Omental fat pad (tissue), 4 donors: ENCODE data around the gene LYPD8. TPM values are rescaled to one million over a fixed set of nuclear protein-coding genes. Genes with fewer than 3 reads are reported as not detected.

Source experiments
- ATAC-seq: fragments of 150-250 bp; one replicate; pipeline ENCODE4 v1.9.1; 2016; ENCODE audit warnings: mild to moderate bottlenecking, moderate library complexity; ENCODE audit not compliant: low FRiP score
- DNase-seq: peaks from one replicate; pipeline ENCODE4 v3.0.0-alpha.2; 2019; ENCODE audit warnings: low spot score
- CTCF ChIP-seq, 3 donors: fragments of 450-650 bp; IDR thresholded peaks; one replicate each; pipeline ENCODE4 v1.5.1; 2016 to 2017; ENCODE audit warnings: antibody characterized with exemption in 3 of 3, mild to moderate bottlenecking in 3 of 3, moderate library complexity in 2 of 3
- total RNA-seq, 4 donors: library from RNA; depleted of rRNA; stranded (reverse); fragments of >200 nt; gene quantifications; one replicate each; pipeline ENCODE4 v1.1.0, GENCODE V29; 2016

Gene LYPD8
- total RNA-seq, 4 donors from 2014 or later: not detected

- no peak for TF ChIP-seq CTCF (IDR thresholded peaks at IDR 0.05)
- DNase-seq (no peak), ATAC-seq (no peak)
Measured at GRCh38 chr1:248751635-248752034, 3.9 kb downstream of the LYPD8 start.

GRCh38 chr1:248751142-248751541 is 4.4 kb downstream of the LYPD8 start:
- no peak for DNase-seq
- TF ChIP-seq CTCF (IDR thresholded peaks at IDR 0.05): no peak
- ATAC-seq: no peak

GRCh38 chr1:248750496-248750895 is 5.1 kb downstream of the LYPD8 start:
- no peak for ATAC-seq
- DNase-seq: no peak
- TF ChIP-seq CTCF (IDR thresholded peaks at IDR 0.05): no peak

GRCh38 chr1:248748211-248748610 is 7.3 kb downstream of the LYPD8 start:
- no peak for ATAC-seq
- no peak for TF ChIP-seq CTCF (IDR thresholded peaks at IDR 0.05)
- DNase-seq: no peak

GRCh38 chr1:248740876-248741275 is 14.7 kb downstream of the LYPD8 start:
- no peak for DNase-seq
- no peak for TF ChIP-seq CTCF (IDR thresholded peaks at IDR 0.05)
- ATAC-seq: no peak

GRCh38 chr1:248739572-248740205 is 15.9 kb downstream of the LYPD8 start:
- DNase-seq (no peak), ATAC-seq (no peak)
- TF ChIP-seq CTCF (IDR thresholded peaks at IDR 0.05): no peak

- TF ChIP-seq CTCF (IDR thresholded peaks at IDR 0.05): no peak
- DNase-seq (no peak), ATAC-seq (no peak)
Measured at GRCh38 chr1:248737457-248737856, 18.1 kb downstream of the LYPD8 start.
